GM18951 (cell line): ENCODE results near the gene DPH3.

ENCODE experiments used
- POLR2A ChIP-seq: IDR thresholded peaks from 4 replicates; pipeline ENCODE4 v1.6.1; 2011; ENCODE audit warnings: mild to moderate bottlenecking; ENCODE audit not compliant: insufficient read length, insufficient read depth; ENCODE audit errors: extremely low read depth
- in situ Hi-C: fragments of 300-500 bp; cut with MboI; formaldehyde crosslinking; loops from one replicate; pipeline ENCODE4 v1.12.0; 2022; ENCODE audit warnings: low sequenced_read_pairs, mixed read lengths, inconsistent platforms; ENCODE audit not compliant: unreplicated experiment

DPH3 gene

GRCh38 chr3:16224325-16224724 lies 40.4 kb downstream of the DPH3 start:
- in situ Hi-C loops: no loop called here
- no peak for TF ChIP-seq POLR2A

- TF ChIP-seq POLR2A: no peak
- in situ Hi-C loops: no loop called here
Observed at GRCh38 chr3:16222547-16222946, 42.2 kb downstream of the DPH3 start.

DNA sequence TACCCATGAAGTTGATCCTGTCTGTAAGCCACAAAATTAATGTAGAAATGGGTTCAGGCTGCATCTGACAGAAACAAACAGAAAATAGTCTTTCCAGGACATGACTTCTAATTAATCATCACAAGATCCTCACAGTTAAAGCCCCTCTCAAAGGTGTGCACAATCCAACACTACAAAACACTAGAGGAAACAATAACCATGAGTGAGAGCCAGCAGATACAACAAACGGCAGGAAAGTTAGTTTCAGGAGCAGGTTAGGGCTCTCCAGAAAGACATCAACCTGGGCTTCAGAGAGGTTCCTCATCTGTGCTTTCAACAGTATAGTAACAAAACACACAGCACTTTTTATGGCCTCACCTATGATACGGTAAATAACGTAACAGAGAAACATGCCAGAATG lies 42.8 kb downstream of the DPH3 start:
- TF ChIP-seq POLR2A: no peak
- in situ Hi-C loops: no loop called here

DNA sequence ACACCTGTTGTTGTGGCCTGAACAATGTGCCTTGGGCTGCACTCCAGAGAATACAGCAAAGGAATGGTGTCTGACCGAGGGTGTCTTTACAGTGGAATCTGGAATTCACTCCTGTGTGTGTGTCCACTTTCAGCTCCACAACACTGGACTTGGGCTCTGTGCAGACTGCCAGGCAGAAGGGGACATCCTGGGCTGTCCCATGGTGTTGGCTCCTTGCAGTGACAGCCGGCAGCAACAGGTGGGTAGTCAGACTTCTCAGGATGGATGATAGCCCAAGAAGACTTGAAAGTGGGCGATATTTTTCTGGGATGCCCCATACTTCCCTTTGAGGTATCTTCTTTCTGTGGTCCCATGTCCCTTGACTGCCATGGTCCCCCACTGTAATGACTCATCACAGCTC lies 45.0 kb downstream of the DPH3 start:
- no peak for TF ChIP-seq POLR2A
- in situ Hi-C loops: no loop called here

DNA sequence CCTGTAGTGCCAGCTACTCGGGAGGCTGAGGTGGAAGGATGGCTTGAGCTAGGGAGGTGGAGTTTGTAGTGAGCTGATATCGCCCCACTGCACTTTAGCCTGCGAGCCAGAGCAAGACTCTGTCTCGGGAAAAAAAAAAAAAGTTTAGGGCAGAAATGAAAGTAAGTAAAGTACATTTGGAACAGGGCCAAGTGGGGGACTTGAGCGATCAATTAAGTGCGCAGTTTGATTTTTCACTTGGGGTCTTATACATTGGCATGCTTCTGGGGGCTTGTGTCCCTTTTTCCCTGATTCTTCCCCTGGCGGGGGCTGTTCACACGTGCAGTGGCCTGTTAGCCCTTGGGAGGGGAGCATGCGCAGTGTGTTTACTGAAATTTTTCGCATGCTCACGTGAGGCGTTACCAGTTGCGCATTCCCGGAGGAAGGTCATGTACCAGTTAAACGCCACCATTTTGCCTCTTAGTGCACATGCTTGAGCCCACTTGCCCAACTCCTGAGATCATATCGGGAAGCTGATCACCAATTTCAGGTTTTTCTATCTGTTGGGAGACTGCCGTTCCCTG lies 48.3 kb downstream of the DPH3 start:
- in situ Hi-C loops: no loop called here
- TF ChIP-seq POLR2A: no peak

- in situ Hi-C loops: no loop called here
- no peak for TF ChIP-seq POLR2A
Observed at GRCh38 chr3:16214366-16214765, 50.4 kb downstream of the DPH3 start.

- in situ Hi-C loops: no loop called here
- TF ChIP-seq POLR2A: no peak
Observed at GRCh38 chr3:16211176-16211904, 53.4 kb downstream of the DPH3 start.
